GM18867 (cell line): ENCODE measurements around the gene PLK5.
"Not testable (repeated sequence)": the region's sequence is repeated elsewhere in the genome, so short reads cannot be mapped to it uniquely, and the experiment has no call there.

Experiments
- ATAC-seq: cut with Tn5 transposase; IDR thresholded peaks from one replicate; pipeline ENCODE4 v1.9.1; 2021; ENCODE audit warnings: mild to moderate bottlenecking, moderate library complexity; ENCODE audit not compliant: unreplicated experiment

The PLK5 gene

DNA sequence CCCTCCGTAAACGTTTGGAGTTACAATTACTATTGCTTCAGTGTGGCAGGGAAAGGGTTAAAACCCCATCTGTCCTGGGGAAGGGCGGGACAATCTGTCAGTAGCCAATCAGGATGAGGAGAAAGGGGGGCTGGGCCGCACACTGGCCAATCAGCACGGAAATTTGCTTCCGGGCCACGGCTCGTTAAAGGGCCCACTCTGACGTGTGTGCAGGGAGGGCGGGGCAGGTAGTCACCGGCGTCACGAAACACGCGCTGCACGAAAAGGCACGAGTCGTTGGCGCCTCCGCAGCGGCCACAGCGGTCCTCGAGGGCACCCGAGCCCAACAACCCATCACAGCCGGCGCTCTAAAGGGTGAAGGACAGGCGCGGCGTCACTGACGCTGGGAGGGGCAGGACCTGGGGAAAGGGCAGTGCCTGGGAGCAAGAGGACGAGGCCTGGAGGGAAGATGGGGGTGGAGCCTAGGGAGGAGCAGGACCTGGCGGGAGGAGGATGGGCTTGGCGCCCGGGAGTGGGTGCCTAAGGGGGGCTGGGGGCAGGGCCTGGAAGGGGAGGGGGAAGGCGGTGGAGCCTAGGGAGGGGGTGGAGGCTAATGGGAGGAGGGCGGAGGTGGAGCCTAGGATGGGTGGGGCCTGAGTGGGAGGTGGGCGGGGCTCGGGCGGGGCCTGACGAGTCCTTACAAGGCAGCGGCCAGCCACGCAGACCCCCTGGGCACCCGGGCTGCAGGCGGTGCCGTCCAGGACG lies 15.9 kb upstream of the PLK5 start:
- no peak for ATAC-seq

DNA sequence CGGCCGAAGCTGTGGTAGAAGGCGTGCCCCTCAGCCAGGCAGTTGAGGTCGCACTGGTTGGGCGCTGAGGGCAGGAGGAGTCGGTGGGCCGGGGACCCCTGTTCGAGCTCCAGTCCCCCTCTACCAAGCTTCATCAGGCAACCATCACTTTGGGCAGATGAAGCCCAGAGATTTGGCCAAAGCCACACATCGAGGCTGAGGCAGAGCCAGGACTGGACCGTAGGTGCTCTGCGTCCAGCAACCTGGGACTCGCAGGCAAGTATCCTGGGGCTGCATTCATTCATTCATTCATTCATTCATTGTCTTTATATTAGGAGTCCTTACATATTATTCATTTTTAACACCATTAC lies 15.4 kb upstream of the PLK5 start:
- no peak for ATAC-seq

DNA sequence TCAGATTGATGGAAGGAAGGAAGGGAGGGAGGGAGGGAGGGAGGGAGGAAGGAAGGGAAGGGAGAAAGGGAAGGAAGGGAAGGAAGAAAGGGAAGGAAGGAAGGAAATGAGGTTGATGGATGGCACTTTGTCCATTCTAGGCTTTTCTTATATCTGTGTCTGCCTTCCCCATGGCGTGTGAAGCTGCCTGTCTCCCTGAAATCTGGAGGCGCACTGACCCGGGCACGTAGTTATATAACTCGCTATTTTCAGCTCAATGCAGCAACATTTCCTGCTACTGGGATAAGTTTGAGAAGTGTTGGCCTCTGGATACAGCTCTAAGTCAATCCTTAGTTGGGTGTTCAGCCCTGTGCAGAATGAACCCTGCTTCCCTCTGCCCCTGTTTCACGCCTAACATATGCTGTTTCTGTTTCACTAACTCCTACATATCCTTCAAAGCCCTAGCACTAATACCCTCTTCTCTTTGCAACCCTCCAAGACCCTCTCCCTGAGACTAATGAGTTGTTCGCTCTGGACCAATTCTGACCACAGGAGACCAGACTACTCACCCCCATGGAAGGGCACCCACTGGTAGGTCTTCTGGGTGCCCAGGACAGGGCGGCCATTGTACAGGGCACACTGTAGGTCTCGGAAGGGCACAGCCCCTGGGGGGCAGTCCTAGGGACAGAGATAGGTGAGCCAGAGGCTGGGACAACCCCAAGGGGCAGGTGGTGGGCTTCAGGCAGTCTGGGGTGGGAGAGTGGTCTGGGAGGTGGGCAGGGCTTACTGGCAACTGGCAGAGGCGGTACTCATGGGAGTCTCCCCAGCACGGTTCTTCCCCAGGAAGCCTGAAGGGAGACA lies 14.1 kb upstream of the PLK5 start:
- ATAC-seq = no peak

DNA sequence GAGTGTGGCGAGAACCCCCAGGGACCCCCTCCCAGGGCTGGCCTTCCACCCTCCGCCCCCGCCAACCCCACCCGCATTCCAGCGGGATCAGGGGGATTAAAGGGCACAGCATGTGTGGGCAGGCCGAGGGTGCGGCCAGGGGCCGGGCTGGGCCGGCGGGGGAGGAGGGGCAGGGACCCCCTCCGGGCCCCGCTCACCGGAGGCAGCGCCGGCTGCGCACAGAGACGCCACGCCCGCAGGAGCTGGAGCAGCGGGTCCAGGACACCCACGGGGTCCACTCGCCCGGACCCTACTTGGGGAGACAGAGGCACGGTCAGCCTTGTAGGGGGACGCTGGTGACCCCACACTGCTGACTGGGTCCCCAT lies 13.5 kb upstream of the PLK5 start:
- ATAC-seq = no peak

DNA sequence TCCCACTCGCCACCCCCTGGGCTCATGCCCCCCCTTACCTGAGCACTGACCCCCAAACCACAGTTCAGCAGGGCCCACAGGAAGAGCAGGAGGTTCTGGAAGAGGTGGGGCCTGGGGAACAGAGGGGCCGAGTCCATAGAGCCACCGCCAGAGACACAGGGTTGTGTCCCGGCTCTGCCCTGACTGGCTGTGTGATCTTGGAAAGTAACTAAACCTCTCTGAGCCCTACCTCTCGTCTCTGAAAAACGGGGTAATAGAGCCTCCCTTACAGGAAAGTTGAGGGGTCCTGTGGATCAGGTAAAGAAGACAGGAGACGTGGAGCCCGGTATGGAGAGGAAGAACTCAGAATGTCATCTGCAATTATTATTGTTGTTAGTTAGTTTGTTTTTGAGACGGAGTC lies 13.1 kb upstream of the PLK5 start:
- no peak for ATAC-seq

DNA sequence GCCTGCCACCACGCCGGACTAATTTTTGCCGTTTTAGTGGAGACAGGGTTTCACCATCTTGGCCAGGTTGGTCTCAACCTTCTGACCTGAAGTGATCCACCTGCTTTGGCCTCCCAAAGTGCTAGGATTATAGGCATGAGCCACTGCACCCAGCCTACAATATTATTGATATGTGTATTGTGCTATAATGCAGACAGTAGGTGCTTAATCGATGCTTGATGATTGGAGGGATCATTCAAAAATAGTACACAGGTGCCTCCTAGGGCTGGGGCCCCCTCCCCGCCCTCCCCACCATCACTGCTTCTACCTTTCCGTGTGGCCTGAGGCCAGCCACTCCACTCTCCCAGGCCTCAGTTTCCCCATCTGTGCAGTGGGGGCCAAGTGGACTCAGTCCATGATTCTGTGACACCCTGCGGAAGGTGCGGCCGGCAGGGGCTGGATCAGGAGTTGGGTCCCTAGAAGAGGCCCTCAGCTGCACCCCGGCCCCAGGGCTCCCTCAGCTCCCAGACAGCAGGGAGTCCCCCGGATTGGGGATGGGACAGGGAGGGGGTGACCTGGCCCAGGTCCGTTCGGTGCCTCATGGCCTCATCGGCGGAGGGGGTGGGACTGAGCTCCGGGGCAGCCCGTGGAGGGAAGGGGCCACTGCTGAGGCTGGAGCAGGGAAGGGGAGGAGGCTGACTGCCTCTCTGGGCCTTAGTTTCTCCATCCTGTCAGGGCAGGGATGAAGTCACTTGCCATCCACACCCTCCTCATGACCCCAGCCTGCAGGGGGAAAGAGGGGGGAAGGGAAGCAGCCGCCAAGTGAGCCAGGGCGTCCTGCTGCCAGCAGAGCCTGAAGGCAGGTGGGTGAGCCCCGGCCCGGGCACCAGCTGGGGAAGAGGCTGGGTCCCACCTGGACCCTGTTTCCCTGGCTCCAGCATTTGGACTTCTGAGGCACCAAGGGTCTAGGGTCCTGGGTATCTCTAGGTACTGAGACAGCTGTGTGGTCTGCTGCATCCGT lies 12.3 kb upstream of the PLK5 start:
- no peak for ATAC-seq

DNA sequence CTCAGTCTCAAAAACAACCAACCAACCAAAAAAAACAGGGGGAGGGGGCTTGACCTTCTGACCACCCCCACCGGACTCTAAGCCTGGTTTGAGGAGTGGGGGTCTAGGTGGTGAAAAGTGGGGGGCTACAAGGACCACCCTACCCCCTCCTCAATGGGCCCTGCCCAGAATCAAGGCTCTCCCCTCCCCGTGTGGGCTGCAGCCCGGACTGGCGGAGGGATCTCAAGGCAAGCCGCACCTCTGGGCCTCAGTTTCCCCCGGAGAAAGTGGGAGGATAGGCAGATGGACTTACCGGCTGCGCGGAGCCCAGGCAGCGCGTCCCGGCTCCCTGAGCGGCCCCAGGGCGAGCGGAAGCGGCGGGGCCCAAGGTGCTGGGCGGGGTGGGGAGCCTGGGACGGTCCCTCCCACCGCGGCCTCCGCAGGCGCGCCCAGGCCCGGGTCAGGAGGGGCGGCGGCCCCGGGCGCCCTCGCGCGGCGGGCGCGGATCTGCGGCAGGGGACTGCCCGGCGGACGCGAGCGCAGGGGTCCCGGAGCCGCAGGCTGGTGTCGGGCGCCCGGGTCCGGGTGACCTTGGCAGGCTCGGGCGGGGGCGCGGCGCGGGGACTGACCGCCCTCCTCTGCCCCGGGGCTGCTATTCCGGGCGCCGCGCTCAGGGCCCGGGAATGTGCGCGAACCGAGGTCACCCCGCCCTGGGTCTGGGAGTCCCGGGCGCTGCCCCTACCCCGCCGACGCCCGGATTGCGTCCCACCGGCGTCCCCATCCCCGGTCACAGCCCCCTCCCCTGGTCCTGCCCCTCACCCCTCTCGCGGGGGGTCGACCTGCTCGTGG lies 11.0 kb upstream of the PLK5 start, which contains the start of gene ADAMTSL5:
Gene ADAMTSL5, minus strand, starts transcription at position 349 of the 828 bp plus-strand sequence. CDS start 2,076 bp downstream, outside the sequence.
- no peak for ATAC-seq

DNA sequence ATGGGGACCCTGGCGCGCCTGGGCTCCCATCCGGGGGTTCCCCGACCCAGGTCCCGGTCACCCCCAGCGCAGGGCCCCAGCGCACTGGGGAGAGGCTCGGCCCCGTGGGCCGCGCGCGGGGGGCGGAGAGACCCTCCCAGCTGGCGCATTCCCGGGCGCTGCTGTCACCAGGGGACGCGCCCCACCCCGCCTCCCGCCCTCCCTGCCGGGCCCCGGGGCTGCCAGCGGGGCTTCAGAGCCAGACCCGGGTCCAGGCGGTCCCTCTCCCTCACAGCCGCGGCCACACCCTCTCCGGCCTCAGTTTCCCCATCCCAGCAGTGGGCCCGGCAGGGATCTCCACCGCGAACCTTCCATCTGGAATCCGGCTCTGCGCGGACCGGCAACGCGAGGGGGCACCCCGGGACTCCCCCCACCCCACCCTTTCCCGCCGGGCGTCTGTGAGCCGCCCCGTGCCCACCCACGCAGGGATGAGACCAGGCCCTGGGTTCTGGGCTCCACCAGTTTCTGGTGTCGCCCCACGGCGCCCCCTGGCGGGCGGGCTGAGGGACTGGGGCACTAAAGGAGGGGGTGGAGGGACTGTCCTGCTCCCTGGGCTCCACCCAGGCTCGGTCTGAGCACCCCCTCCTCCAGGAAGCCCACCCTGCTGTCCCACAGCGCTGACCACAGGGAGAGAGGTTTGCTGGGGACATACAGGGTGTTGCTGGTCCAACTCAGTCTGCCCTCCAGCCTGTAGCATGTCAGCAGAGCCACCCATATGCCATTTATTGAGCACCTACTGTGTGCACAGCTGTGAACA lies 10.2 kb upstream of the PLK5 start:
- no peak for ATAC-seq

DNA sequence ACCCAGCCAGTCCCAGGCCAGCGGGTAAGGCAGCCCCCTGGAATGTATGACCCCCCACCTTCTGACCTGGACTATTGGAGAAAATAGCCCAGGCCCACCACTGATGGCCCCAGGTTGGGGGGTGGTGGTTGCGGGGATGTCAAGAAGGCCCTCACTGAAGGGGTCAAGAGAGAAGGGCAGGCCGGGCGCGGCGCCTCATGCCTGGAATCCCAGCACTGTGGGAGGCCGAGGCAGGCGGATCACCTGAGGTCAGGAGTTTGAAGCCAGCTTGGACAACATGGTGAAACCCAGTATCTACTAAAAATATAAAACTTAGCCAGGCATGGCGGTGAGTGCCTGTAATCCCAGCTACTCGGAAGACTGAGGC lies 9.6 kb upstream of the PLK5 start:
- ATAC-seq = no peak

DNA sequence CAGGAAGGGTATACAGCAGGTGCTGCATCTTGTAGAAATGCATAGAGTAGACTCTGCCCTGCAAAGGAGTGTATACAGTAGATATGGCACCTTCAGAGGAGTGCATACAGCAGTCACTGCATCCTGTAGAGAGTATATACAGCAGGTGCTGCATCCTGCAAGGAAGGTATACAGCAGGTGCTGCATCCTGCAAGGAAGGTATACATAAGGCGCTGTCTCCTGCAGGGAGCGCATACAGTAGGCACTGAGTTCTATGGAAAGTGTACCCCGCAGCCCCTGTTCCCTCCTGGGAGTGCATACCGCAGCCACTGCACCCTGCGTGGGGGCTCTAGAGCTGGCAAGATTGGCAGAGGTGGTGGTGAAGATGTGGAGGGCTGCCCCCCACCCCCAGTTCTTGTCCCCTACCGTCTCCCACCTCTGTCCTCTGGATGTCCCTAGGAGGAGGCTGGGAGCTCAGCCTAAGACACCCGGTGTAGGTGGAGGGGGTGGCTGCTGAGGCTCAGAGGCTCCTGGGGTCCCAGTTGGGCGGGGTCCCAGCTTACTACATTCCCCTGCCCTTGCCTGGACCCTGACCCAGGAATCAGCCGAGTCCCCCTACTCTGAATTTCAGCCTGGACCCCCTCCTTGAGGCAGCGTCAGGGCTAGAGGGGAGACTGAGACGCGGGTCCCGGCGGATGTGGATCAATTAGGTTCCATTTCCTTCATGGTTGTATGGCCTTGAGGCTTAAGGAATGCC lies 8.7 kb upstream of the PLK5 start:
- ATAC-seq = no peak

DNA sequence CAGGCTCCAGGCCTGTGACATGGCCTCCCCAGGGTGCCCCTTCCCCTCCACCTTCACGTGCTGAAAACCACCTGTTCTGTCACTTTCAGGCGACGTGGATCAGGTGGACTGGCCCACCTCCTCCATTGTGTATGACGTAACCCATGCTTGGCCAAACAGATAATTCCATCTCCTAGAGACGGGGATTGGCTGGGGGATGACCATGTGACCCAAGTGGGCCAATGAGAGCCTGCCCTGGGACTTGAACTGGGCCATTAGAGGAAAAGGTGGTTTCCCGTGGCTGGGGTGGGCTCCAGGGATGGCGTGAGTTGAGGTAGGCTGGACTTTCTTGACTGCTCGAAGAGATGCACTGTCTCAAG lies 7.5 kb upstream of the PLK5 start:
- ATAC-seq = no peak

DNA sequence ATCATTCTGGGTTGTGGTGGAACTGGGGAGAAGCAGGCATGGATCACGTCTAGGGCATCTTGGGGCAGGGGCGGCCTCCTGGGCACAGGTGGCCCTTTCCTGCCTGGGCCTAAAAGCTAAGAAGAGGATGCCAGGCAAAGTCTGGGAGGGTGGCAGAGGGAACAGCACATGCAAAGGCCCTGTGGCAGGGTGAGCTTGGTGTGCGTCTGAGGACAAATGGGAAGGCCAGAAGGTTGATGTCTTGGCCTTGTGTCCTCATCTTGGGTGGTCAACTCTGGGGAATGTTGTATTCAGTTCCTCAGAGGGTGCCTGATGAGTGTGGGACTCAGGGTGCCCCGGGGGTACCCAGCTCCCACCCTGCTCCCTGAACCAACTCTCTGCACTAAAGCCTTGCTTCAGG lies 5.4 kb upstream of the PLK5 start:
- no peak for ATAC-seq

DNA sequence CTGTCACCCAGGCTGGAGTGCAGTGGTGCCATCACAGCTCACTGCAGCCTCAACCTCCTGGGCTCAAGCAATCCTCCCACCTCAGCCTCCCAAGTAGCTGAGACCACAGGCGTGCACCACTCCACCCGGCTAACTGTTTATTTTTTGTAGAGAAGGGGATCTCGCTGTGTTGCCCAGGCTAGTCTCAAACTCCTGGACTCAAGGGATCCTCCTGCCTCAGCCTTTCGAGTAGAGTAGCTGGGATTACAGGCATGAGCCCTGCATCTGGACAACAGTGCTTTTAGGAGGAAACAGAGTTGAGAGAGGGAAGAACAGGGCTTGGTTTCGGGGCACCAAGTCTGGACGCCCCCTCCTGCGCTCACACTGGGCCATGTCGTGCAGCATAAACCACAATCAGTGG lies 4.1 kb upstream of the PLK5 start:
- not testable (repeated sequence) for ATAC-seq

DNA sequence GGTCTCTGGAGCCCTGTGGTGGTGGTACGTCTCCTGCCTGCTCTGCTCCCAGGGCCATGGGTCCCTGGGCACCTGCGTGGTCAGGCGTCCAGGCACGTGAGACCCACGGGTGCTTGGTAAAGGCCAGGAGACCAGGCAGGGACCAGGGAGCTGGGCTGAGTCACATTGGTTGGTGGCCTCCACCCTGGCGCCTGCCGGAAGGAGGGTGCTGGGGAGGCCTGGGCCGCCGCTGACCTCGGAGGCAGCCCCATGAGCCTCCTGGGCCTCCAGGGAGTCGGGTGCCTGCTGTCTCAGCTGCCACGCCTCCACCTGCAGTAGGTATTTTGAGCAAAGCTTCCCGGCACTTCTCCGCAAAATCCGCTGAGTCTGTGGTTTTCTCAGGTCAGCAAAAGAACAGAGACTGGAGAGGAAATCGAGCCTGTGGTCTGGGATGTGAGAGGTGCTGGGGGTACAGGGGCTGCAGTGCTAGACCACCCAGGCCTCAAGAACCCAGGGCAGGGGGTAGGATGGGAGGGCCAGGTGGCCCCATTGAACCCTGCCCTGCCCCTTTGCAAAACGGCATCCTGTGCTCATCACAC lies 3.6 kb upstream of the PLK5 start:
- ATAC-seq = no peak

DNA sequence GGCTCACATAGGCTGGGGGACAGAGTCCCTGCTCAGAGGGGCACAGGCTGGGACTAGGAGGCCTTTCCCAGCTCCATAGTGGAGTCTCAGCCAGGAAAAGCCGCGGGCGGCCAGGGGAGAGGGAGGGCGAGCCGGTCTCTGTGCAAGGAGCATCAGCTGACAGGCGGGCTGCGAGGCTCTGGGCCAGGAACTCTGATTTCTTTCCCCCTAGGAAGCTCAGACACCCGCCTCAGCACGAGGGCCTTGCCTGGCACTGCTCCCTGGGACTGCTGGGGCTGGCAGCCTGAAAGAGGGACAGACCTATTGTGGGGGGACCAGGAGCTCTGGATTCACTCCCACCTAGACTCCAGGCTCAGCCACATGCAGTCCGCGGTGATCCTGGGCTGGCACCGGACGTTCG lies 2.2 kb upstream of the PLK5 start:
- no peak for ATAC-seq

DNA sequence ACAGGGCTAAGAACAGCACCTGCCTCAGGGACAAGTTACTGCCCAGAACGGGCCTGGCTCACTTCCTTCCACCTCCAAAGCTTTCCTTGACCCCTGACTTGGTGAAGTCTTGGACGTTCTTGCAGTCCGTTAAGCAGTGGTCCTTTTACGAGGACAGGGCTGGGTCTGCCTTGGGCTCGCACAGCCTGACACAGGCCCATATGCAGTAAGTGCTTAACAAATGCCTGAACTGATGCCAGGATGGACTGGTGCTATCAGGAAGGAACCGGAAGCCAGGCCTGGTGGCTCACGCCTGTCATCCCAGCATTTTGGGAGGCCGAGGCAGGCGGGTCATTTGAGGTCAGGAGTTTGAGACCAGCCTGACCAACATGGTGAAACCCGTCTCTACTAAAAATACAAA lies 1.8 kb upstream of the PLK5 start:
- no peak for ATAC-seq

DNA sequence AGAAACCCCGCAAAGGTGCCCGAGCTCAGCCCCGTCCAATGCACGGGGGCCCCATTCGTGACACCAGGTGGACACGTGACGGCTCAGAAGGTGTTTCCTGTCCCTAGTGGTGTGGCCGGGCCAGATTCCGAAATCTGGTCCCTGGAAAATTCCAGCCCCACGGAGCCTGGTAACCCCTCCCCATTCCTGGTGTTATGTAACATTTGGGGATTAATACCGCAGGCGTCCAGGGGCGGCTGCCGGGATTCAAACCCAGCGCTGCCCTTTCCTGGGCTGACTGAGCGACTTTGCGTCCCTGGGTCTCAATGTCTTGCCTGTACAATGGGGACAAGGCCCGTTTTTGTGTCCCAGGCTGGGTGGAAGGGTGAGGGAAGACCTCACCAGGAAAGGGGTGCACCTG lies 1.0 kb upstream of the PLK5 start:
- ATAC-seq = no peak

DNA sequence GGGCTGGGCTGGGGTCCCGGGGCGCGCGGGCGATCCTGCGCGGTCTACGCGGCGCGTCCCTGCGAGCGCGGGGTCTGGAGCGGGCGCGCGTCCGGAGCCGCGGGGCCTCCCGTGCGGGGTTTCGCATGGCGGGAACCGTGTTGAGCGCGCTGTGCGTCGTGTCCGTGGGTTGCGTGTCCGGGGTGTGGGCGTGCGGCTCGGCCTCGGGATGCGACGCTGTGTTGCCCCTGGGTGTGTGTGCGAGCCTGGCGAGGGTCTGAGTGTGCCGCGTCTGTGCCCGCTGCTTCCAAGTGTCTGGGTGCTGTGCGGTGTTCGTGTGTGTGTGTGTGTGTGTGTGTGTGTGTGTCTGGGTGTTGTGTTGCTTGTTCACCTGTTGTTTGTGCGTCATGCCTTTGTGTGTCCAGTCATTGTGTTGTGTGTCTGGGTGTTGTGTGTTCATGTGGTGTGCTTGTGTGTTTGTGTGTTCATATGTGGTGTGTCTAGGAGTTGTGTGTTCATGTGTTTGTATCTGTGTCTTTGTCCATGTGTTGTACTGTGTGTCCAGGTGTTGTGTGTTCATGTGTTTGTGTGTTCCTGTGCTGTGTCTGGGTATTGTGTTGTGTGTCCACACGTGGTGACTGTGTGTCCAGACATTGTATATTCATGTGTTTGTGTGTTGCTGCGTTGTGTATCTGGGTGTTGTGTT lies 552 bp downstream of the PLK5 start:
- no peak for ATAC-seq
